GM13976 (cell line): ENCODE data around the gene KCNH2.
"Not testable (repeated sequence)": the region's sequence is repeated elsewhere in the genome, so short reads cannot be mapped to it uniquely, and the experiment has no call there.

ENCODE experiments used
- DNase-seq: peaks from one replicate; pipeline ENCODE4 v3.0.0; 2012; ENCODE audit warnings: low spot score
- in situ Hi-C: fragments of 300-500 bp; cut with MboI; formaldehyde crosslinking; loops from one replicate; pipeline ENCODE4 v1.12.0; 2022; ENCODE audit warnings: low sequenced_read_pairs, mixed read lengths, inconsistent platforms; ENCODE audit not compliant: unreplicated experiment
- TF ChIP-seq, protein P1 (sequence below): IDR thresholded peaks from 2 replicates; pipeline ENCODE4 v1.5.1; 2012; ENCODE audit warnings: borderline replicate concordance, mild to moderate bottlenecking; ENCODE audit not compliant: insufficient read depth; ENCODE audit errors: extremely low read depth, missing control alignments, control extremely low read depth

Gene KCNH2, protein sequence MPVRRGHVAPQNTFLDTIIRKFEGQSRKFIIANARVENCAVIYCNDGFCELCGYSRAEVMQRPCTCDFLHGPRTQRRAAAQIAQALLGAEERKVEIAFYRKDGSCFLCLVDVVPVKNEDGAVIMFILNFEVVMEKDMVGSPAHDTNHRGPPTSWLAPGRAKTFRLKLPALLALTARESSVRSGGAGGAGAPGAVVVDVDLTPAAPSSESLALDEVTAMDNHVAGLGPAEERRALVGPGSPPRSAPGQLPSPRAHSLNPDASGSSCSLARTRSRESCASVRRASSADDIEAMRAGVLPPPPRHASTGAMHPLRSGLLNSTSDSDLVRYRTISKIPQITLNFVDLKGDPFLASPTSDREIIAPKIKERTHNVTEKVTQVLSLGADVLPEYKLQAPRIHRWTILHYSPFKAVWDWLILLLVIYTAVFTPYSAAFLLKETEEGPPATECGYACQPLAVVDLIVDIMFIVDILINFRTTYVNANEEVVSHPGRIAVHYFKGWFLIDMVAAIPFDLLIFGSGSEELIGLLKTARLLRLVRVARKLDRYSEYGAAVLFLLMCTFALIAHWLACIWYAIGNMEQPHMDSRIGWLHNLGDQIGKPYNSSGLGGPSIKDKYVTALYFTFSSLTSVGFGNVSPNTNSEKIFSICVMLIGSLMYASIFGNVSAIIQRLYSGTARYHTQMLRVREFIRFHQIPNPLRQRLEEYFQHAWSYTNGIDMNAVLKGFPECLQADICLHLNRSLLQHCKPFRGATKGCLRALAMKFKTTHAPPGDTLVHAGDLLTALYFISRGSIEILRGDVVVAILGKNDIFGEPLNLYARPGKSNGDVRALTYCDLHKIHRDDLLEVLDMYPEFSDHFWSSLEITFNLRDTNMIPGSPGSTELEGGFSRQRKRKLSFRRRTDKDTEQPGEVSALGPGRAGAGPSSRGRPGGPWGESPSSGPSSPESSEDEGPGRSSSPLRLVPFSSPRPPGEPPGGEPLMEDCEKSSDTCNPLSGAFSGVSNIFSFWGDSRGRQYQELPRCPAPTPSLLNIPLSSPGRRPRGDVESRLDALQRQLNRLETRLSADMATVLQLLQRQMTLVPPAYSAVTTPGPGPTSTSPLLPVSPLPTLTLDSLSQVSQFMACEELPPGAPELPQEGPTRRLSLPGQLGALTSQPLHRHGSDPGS

DNA sequence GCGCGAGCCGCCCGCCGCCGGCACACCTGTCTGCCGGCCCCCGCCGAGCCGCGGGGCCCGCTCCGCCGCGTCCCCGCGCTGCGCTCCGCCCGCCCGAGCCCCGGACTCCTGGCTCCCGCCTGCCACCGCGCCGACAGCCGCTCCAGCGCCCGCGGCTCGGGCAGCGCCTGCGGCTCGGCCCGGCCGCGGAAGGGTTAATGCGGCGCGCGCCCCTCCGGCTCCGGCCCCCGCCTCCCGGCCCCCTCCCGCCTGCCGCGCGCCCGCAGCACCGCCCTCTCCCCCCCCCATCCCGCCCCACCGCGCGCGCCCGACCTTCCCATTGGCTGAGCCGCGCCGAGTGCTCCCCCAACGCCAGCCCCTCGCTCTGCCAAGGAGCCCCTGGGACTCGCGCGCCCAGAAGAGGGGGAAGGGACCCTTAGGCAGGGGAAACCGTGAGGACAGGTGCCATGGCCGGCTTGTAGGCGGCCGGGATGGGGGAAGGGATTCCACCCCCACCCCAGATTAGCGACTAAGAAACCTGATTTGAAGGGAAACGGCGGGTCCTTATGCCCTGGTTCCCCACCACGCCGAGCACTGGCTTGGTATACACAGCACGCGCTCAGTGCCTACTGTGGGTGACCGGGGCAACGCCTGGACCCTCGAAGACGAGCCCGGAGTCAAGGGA is at the start of gene KCNH2:
TSS of gene KCNH2 (minus strand) at position 196 of the 664 bp plus-strand sequence. CDS start 408 bp downstream, outside the sequence.
- in situ Hi-C loops = no loop called here
- DNase-seq = peak; percentile 70
- TF ChIP-seq, protein P1, sequence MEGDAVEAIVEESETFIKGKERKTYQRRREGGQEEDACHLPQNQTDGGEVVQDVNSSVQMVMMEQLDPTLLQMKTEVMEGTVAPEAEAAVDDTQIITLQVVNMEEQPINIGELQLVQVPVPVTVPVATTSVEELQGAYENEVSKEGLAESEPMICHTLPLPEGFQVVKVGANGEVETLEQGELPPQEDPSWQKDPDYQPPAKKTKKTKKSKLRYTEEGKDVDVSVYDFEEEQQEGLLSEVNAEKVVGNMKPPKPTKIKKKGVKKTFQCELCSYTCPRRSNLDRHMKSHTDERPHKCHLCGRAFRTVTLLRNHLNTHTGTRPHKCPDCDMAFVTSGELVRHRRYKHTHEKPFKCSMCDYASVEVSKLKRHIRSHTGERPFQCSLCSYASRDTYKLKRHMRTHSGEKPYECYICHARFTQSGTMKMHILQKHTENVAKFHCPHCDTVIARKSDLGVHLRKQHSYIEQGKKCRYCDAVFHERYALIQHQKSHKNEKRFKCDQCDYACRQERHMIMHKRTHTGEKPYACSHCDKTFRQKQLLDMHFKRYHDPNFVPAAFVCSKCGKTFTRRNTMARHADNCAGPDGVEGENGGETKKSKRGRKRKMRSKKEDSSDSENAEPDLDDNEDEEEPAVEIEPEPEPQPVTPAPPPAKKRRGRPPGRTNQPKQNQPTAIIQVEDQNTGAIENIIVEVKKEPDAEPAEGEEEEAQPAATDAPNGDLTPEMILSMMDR = no peak

DNA sequence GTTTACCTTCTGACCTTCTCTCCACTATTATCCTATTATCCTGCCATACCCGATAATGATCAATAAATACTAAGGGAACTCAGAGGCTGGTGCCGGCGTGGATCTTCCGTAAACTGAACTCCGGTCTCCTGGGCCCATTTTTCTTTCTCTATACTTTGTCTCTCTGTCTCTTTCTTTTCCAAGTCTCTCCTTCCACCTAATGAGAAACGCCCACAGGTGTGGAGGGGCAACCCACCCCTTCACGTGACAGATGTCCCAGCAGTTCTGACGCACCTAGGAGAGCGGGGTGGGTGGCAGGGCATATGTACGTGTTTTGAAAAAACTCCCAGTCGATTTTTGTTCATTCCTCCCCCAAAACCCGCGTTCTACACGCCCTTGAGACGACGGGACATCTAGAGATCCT is 49.6 kb upstream of the KCNH2 start:
- DNase-seq, in situ Hi-C loops: not testable (repeated sequence)

DNA sequence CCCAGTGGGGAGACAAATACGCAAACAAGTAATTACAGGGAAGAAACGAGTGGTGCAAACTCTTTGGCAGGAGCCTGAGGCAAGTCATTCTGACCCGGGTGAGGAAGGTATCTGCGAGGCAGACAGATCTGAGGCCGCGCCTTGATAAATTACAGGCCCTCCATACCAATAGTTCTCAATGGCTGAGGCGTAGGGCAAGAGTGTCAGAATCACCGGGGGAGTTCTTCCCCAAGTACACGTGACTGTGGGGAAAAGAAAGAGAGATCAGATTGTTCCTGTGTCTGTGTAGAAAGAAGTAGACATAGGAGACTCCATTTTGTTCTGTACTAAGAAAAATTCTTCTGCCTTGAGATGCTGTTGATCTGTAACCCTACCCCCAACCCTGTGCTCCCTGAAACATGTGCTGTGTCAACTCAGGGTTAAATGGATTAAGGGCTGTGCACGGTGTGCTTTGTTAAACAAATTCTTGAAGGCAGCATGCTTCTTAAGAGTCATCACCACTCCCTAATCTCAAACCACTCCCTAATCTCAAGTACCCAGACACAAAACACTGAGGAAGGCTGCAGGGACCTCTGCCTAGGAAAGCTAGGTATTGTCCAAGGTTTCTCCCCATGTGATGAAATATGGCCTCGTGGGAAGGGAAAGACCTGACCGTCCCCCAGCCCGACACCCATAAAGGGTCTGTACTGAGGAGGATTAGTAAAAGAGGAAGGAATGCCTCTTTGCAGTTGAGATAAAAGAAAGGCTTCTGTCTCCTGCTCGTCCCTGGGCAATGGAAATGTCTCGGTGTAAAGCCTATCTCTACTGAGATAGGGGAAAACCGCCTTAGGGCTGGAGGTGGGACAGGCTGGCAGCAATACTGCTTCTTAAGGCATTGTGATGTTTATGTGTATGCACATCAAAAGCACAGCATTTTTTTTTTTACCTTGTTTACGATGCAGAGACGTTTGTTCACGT is 48.9 kb upstream of the KCNH2 start:
- in situ Hi-C loops = not testable (repeated sequence)

DNA sequence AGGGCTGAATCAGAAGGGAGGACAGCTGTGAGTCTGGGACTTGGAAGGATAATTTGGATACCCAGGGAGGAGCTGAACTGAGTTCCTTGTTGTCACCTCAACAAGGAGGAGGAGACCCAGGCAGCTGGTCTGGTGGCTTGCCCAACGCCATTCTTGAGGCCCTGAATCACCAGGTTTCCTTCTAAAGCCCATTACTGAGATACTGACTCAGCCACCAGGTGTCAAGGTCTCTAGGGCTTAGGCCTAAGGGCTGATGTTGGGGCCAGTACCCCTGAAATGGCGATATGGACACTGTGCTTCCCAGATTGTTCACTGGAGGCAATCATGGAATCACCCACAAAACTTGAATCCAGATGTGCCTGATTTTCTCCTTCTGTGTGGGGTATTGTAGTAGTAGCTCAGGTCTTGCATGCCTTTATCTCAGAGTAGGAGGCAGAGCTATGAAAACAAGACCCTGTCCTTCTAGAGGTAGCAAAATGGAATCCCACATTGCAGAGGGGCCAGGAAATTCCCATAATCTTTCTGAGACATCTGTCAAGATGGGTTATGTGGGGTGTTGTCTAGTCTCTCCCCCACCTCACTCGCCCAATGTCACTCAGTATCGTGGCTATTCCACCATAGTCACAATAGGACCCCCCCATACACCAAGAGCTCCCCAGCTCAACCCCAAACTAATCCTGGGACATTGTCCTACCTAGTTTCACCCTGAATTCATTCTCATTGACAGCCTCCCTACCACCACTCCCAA is 48.0 kb upstream of the KCNH2 start:
- TF ChIP-seq, protein P1 = no peak
- DNase-seq = no peak
- in situ Hi-C loops = no loop called here

More for the DNA sequence above, 48.9 kb upstream of the KCNH2 start:
- not testable (repeated sequence) for DNase-seq

DNA sequence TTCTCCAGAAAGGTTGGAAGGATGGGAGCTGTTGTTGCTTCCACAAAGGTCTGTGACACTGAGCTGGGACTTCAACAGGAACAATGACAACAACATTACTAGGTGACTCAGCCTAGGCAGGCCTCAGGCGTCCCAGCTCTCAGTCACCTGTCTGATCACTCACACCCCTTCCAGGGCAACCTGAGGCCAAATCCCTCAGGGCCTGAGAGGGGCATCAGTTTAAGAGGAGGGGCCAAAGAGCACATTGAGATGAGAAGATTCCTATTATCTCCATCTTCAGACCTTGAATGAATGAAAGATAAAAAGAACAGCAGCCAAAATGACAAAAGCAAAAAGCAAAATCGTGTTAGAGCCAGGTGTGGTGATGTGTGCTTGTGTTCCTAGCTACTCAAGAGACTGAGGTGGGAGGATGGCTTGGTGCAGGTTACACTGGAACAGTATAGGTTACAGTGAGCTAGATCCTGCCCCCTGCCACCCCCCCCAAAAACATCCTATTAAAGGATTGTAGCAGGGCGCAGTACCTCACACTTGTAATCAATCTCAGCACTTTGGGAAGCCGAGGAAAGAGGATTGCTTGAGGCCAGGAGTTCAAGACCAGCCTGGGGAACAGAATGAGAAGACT is 46.4 kb upstream of the KCNH2 start, which contains the start of gene ATG9B:
TSS of gene ATG9B (minus strand) at position 60 of the 622 bp plus-strand sequence. CDS start 71 bp downstream, outside the sequence.
- in situ Hi-C loops = no loop called here
- no peak for DNase-seq
- TF ChIP-seq, protein P1 = no peak

DNA sequence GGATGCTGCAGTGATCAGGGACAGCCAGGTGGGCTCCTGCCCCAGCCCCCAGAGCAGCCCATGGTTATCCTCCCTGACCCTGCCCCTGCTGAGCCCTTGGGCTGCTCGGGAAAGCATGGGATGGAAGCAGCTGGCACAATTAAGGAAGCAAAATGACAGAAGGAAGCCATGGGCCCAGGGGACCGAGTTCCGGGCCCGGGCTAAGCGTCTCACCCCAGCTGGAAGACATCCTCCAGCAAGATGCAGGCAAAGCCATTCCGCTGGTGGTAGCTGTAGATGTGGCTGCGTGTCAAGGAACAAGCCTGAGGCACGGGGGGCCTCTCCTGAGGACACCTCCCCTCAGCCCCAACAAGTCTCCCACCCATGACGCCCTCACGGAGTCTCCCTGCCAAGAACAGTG is 45.1 kb upstream of the KCNH2 start:
- TF ChIP-seq, protein P1 = no peak
- in situ Hi-C loops = no loop called here
- DNase-seq = no peak
